SU-DHL-6 (cell line): ENCODE measurements around the gene LRRC63.

Experiments used
- EZH2phosphoT487 ChIP-seq: fragments of 200-600 bp; sonication (generic), shearing (Covaris generic); conservative IDR thresholded peaks from 2 replicates; pipeline ENCODE4 v1.6.1; 2018; ENCODE audit warnings: mild to moderate bottlenecking, antibody characterized with exemption, low read length, moderate library complexity, mixed read lengths
- TF ChIP-seq, protein P1 (sequence below): fragments of 200-600 bp; sonication (generic); IDR thresholded peaks from one replicate; pipeline ENCODE4 v1.5.1; 2017; ENCODE audit warnings: antibody characterized with exemption, mild to moderate bottlenecking, low read length, moderate library complexity; ENCODE audit not compliant: insufficient read depth, poor library complexity, severe bottlenecking

DNA sequence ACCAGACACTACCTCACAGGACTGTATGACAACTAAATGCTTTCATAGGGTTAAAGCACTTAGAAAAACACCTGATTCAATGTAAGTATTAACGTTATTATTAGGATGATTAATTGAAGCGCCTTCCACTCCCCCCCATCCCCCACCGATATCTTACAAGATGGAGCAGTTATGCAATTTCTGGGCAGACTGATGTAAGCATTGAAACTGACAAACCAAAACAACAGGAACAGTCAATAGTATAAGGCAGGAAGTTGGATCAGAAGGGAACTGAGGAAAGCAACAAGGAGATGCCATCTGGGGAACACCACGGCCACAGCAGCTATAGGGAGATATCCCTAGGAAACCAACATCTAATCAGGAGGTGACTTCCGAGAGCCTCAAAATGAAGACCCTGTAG is 33.6 kb upstream of the LRRC63 start:
- TF ChIP-seq, protein P1, sequence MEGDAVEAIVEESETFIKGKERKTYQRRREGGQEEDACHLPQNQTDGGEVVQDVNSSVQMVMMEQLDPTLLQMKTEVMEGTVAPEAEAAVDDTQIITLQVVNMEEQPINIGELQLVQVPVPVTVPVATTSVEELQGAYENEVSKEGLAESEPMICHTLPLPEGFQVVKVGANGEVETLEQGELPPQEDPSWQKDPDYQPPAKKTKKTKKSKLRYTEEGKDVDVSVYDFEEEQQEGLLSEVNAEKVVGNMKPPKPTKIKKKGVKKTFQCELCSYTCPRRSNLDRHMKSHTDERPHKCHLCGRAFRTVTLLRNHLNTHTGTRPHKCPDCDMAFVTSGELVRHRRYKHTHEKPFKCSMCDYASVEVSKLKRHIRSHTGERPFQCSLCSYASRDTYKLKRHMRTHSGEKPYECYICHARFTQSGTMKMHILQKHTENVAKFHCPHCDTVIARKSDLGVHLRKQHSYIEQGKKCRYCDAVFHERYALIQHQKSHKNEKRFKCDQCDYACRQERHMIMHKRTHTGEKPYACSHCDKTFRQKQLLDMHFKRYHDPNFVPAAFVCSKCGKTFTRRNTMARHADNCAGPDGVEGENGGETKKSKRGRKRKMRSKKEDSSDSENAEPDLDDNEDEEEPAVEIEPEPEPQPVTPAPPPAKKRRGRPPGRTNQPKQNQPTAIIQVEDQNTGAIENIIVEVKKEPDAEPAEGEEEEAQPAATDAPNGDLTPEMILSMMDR, result no peak
- TF ChIP-seq EZH2phosphoT487, result no peak
